GM19324 (cell line): ENCODE results near the gene PLA2G4E.
A peak's percentile ranks its signal among the peaks of the same experiment; 100 is the strongest.

ENCODE experiments used
- ATAC-seq: cut with Tn5 transposase; IDR thresholded peaks from one replicate; pipeline ENCODE4 v1.9.1; 2021; ENCODE audit warnings: mild to moderate bottlenecking, moderate library complexity; ENCODE audit not compliant: unreplicated experiment, low FRiP score

PLA2G4E gene

DNA sequence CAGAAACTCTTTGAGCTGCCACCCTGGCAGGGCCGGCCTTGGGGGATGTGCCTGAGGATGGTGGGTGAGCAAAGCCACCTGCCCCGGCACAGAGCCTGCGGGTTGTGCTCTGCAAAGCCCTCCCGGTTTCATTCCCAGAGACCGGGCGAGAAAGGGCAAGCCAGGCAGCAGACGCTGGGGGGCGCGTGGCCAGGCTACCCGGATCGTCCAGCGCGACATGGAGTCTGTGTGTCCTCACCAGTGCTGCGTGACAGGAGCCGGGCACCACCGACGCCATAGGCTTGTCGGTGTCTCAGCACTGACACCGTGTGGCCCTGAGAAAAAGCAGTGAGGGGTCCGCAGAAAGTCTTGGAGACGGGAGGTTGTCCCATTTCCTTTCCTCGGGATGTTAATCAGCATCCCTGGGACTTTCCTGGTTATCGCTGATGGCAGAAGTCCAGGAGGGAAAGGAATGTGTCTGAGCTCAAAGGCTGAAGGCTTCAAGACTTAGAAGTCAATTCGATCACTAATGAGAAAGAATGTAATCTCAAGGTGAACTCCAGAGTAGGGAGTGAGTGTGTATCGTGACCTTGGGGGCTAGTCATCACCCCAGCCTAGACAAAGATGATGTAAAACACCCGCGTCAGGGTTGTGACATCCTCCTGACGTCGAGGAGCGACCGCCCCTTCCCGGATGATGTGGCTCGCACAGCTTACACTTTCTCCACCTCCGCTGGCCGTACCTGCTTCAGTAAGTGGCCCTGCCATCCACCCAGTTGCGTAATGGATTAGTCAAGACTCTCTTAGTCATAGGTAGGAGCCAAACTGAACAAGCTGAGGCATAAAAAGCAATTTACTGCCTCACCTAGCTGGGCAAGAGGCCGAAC, 36.3 kb upstream of the PLA2G4E start:
- no peak for ATAC-seq

- no peak for ATAC-seq
Measured at GRCh38 chr15:42053914-42054313, 33.1 kb upstream of the PLA2G4E start.

DNA sequence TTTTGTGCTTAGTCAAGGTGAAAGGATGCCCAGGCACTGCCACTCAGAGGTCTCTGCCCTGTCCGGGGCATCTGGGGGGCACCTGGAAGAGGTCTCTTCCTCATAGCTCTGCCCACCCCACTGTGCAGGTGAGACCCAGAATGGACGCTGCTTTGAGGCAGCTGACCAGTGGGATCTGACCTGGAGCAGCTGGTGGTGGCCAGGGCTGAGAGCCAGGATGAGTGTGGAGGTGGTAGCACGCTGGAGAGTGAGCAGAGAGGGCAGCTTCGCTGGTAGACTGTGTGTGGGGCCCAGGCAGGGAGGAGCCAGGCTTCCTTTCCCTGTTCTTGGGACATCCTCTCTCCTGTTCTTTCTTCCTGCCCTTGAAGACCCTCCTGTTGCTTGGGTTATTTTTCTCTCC, 32.2 kb upstream of the PLA2G4E start:
- no peak for ATAC-seq

- ATAC-seq: no peak
Measured at GRCh38 chr15:42050484-42051255, 29.8 kb upstream of the PLA2G4E start.

GRCh38 chr15:42048821-42049200, 28.0 kb upstream of the PLA2G4E start:
- ATAC-seq: no peak

GRCh38 chr15:42048080-42048820, 27.4 kb upstream of the PLA2G4E start:
- no peak for ATAC-seq

GRCh38 chr15:42046597-42046996, 25.8 kb upstream of the PLA2G4E start:
- no peak for ATAC-seq

DNA sequence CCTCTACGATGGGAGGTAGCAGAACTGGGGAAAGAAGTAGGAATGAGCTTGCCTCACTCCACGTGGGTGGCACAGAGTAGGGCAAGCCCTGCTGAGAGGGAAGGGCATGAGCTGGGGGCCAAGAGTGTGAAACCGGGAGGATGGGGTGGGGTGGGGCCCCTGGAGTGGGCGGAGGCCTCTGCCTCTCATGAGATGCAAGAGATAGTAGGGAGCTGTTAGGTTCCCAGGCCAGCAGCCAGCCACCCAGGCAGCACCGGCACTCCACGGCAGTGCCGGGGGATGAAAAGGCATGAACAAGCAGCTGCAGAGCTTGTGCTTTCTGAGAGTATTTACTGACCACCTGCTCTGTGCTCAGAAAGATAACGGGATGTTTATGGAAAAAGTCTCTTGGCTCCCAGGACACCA, 24.4 kb upstream of the PLA2G4E start:
- ATAC-seq: no peak

DNA sequence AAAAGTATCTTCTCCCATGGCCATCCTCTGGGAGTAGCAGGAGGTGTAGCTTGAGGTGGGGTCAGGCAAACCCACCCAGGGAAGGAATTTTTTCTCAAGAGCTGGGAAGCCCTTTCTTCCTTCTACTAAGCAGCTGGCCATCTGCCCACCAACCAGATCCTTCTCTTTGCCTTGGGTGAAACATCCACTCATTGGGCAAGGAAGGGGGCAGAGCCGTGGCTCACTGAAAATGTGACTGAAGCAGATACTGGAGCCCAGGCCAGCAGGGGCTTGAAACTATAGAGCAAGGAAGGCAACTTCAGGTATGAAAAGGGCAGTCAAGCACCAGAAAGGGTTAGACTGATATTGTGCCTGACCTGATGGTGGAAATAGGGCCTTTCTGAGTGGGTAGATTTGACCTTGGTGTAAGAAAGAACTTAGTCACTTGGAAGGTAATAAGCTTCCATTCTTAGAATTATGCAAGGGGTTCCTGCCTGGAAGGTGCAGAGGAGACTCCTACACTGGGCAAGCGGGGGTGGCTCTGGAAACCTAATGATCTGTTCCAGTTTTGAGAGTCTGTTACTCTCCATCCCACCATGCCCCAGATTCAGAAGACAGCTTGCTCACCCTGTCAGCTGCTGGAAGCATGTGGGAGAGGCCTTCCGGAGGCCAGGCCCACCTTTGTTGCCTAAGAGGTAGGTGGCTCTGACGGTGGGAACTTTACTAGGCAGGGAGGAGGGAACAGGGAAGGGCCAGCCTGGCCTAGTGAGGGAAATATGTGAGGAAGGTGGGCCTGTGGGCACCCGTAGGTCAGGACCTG, 22.0 kb upstream of the PLA2G4E start:
- no peak for ATAC-seq

DNA sequence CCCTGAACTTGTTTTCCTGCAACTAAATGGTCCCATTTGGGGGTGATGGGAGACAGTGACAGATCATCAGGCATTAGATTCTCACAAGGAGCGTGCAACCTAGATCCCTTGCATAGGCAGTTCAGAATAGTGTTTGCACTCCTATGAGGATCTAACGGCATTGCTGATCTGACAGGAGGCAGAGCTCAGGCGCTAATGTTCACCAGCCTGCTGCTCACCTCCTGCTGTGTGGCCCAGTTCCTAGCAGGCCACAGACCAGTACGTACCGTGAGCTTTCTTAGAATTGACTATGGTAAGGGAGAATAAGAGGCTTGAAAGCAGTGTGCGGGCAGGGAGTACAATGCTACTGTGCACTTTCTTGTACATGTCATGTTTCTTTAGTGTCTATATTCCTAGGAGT, 17.6 kb upstream of the PLA2G4E start:
- ATAC-seq: no peak

GRCh38 chr15:42037656-42038055, 16.8 kb upstream of the PLA2G4E start:
- ATAC-seq: no peak

DNA sequence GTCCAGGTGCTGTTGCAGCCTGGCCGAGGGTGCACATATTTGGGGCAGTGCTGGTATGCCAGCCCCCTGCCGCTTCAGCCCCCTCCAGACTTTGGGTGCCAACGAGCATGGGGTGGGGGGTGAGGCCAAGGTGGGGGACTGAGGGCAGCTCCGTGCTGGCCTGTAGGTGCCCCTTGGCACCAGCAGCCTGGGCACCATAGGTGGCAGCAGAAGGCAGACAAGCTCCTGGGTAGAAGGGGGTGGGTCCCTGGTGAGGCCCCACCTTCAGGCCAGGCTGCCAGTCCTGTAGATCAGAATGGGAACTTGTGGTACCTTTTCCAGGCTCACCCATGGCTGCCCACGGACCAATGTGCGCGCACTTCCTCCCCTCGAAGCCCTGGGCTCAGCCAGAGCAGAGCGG, 16.1 kb upstream of the PLA2G4E start:
- no peak for ATAC-seq

DNA sequence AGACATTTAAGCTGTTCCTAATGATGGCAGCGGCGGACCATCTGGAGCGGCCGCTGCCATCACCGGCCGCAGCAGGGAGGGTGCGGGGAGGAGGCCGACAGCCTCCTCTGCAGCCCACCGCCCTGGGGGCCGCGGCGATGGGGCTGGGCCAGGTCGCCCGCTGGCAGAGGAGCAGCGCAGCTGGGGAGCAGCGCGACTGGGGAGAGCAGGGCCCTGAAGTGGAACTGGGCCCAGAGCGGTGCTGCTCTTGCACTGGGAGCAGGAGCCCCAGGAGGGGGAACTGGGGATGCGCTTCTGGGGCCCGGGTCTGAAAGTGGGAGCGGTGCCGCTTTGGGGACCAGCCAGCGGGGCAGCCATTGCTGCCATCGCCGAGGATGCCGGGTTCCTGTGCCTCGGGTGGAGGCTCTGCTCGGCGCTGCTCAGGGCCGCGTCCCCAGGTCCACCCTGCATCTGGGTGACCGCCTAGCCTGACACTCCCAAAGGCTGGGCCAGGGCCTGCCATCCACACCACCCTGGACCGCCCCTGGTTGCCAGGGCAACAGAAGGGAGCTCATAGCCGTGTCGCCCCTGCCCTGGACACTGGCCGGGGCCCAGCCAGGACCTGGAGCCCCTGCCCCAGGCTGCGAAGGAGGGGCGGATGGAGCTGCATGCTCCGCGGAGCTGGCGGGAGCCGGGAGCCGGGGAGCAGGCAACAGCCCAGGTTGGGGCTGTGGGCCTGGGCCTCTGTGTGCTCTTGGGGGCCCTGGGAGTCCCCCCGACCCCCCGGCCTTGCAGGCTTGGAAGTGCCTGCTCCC, 15.5 kb upstream of the PLA2G4E start:
- ATAC-seq: no peak

- ATAC-seq: peak; percentile 76
Measured at GRCh38 chr15:42035435-42035761, 14.6 kb upstream of the PLA2G4E start.

GRCh38 chr15:42034628-42035434, 14.0 kb upstream of the PLA2G4E start:
- peak; percentile 7 for ATAC-seq

DNA sequence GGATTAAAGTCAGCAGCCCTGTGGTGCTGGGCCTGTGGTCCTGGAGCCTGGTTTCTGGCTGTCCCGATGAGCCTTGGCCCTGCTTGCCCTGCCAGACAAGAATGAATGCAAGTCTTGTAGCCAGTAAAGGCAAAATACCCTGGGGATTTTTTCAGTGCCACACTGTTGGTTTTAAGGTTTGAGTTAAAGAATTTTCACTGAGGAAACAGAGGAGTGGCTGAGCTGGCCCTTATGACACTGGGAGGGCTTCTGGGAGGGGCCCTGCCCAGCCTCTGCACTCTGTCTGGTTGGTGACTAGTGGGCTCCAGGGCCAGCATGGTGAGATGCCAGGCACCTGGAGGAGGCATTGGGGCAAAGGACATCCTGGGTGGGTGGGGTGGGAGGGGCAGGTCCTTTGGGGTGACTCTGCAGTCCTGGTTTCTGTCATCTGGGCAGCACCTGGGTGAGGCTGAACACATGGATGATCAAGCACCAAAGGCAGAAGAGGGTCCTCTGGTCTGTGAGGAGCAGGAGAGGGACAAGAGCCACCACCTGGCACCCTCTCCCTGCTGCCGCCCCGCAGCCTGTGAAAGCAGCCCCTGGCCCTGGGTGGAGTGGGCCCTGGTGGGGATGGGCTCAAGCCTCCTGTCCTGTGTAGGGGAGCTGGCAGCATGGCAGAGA, 12.5 kb upstream of the PLA2G4E start:
- ATAC-seq: no peak

DNA sequence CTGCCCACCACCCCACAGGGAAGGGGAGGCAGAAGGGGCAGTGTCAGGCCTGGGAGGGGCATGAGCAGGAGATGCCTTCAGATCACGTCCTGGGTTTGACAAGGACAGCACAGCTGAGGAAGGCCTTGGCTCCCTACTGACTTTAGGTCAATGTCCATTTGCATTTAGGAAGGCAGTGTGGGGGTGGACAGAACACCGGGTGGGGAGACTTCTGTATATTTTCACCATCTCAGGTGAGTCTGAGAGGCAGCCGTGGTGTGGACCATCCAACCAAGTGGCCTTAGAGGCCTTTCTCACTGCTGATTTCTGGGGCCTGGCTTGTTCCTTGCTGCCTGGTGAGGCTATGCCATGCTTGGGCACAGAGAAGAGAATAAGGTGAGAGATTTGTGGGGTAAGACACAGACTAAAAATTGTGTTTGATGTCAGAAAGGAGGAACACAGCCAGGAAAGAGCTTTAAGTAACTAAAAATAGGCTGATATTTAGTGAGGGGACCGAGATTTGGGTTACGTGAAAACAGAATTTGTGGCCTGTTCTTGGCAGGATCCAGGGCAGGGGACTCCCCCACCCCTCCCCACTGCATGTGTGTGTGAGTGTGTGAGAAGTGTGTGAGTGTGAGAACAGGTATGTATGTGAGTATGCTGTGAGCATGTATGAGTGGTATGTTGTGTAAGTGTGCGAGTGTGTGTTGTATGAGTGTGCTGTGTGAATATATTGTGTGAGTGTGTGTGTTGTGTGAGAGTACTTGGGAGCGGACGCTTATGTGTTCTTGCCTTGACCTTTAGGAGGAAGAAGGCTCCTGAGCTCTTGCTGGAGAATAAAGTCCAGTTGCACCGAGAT, 11.8 kb upstream of the PLA2G4E start:
- no peak for ATAC-seq
